Transverse colon (tissue), 3 donors: ENCODE results near the gene MFAP1.

Experiments
- CTCF ChIP-seq, 5 experiments: fragments of 200-600 bp in 3 of 5; fragments of 450-650 bp in 2 of 5; sonication (generic) in 3 of 5; IDR thresholded peaks; 1 replicate in 2 of 5; 2 replicates in 3 of 5; pipeline ENCODE4 v1.5.1; 2016 to 2017; ENCODE audit warnings: antibody characterized with exemption in 5 of 5, inconsistent platforms in 3 of 5, mild to moderate bottlenecking in 2 of 5, moderate library complexity in 1 of 5
- EP300 ChIP-seq: sonication (generic); formaldehyde crosslinking; IDR thresholded peaks from one replicate; pipeline ENCODE4 v1.6.1; 2017; ENCODE audit warnings: antibody characterized with exemption, low read depth
- POLR2A ChIP-seq: fragments of 450-650 bp; IDR thresholded peaks from one replicate; pipeline ENCODE4 v1.6.1; 2016; ENCODE audit warnings: antibody characterized with exemption, mild to moderate bottlenecking, moderate library complexity

GRCh38 chr15:43793647-43794046, 30.8 kb downstream of the MFAP1 start:
- no peak for TF ChIP-seq EP300
- TF ChIP-seq CTCF (IDR thresholded peaks at IDR 0.05) = no peak
- no peak for TF ChIP-seq POLR2A
